SK-N-SH treated with all-trans-retinoic acid at 6 μM for 48 hours (cell line): Measurements from ENCODE around the gene SLC6A5.

Experiments
- ATAC-seq: fragments of 200-7000 bp; cut with Tn5 transposase; 3 replicates; pipeline ENCODE4 v1.9.1; 2020; ENCODE audit warnings: mild to moderate bottlenecking, moderate library complexity
- BACH2 ChIP-seq: fragments of 250-450 bp; sonication (Bioruptor Pico); IDR thresholded peaks from 2 replicates; pipeline ENCODE4 v1.9.0; 2021; ENCODE audit warnings: mild to moderate bottlenecking, borderline replicate concordance
- CREB5 ChIP-seq: fragments of 250-450 bp; sonication (Bioruptor Pico); IDR thresholded peaks from 2 replicates; pipeline ENCODE4 v1.5.1; 2020; ENCODE audit warnings: low read depth, mild to moderate bottlenecking, moderate library complexity
- CSDC2 ChIP-seq: fragments of 250-450 bp; sonication (Bioruptor Pico); IDR thresholded peaks from 2 replicates; pipeline ENCODE4 v1.5.0; 2020; ENCODE audit warnings: mild to moderate bottlenecking, moderate library complexity
- ESRRG ChIP-seq: fragments of 250-450 bp; sonication (Bioruptor Pico); IDR thresholded peaks from 2 replicates; pipeline ENCODE4 v1.6.1; 2021; ENCODE audit warnings: mild to moderate bottlenecking
- ISL1 ChIP-seq: fragments of 250-450 bp; sonication (Bioruptor Pico); IDR thresholded peaks from 2 replicates; pipeline ENCODE4 v2.1.2; 2022; ENCODE audit warnings: mild to moderate bottlenecking, moderate library complexity
- OSR1 ChIP-seq: fragments of 250-450 bp; sonication (Bioruptor Pico); IDR thresholded peaks from 2 replicates; pipeline ENCODE4 v1.8.0; 2022; ENCODE audit warnings: moderate library complexity, mild to moderate bottlenecking, inconsistent platforms
- PATZ1 ChIP-seq: fragments of 250-450 bp; sonication (Bioruptor Pico); IDR thresholded peaks from 2 replicates; pipeline ENCODE4 v1.8.0; 2020; ENCODE audit warnings: mild to moderate bottlenecking, moderate library complexity, borderline replicate concordance
- POU6F1 ChIP-seq: fragments of 250-450 bp; sonication (Bioruptor Pico); IDR thresholded peaks from 2 replicates; pipeline ENCODE4 v1.8.0; 2021; ENCODE audit warnings: low read depth, mild to moderate bottlenecking, moderate library complexity, borderline replicate concordance
- PPARA ChIP-seq: fragments of 250-450 bp; sonication (Bioruptor Pico); IDR thresholded peaks from 2 replicates; pipeline ENCODE4 v1.5.0; 2020; ENCODE audit warnings: mild to moderate bottlenecking, borderline replicate concordance
- RARB ChIP-seq: fragments of 250-450 bp; sonication (Bioruptor Pico); IDR thresholded peaks from 2 replicates; pipeline ENCODE4 v1.8.0; 2021; ENCODE audit warnings: mild to moderate bottlenecking, moderate library complexity
- SNAI2 ChIP-seq: fragments of 250-450 bp; sonication (Bioruptor Pico); IDR thresholded peaks from 2 replicates; pipeline ENCODE4 v1.5.0; 2020; ENCODE audit warnings: mild to moderate bottlenecking, moderate library complexity
- TCF4 ChIP-seq: fragments of 250-450 bp; sonication (Bioruptor Pico); IDR thresholded peaks from 2 replicates; pipeline ENCODE4 v1.8.0; 2021; ENCODE audit warnings: mild to moderate bottlenecking, moderate library complexity, borderline replicate concordance
- TOX ChIP-seq: fragments of 250-450 bp; sonication (Bioruptor Pico); IDR thresholded peaks from 2 replicates; pipeline ENCODE4 v1.8.0; 2021; ENCODE audit warnings: mild to moderate bottlenecking, moderate library complexity, borderline replicate concordance
- ZC3H10 ChIP-seq: fragments of 250-450 bp; sonication (Bioruptor Pico); IDR thresholded peaks from 2 replicates; pipeline ENCODE4 v1.5.1; 2021; ENCODE audit warnings: mild to moderate bottlenecking, moderate library complexity
- ZFP3 ChIP-seq: fragments of 250-450 bp; sonication (Bioruptor Pico); IDR thresholded peaks from 2 replicates; pipeline ENCODE4 v1.5.0; 2020; ENCODE audit warnings: mild to moderate bottlenecking, moderate library complexity
- ZFP30 ChIP-seq: fragments of 450-650 bp; formaldehyde crosslinking; IDR thresholded peaks from 2 replicates; pipeline ENCODE4 v1.5.0; 2022; ENCODE audit warnings: mild to moderate bottlenecking, moderate library complexity
- ZNF565 ChIP-seq: fragments of 450-650 bp; formaldehyde crosslinking; conservative IDR thresholded peaks from 2 replicates; pipeline ENCODE4 v1.5.0; 2020; ENCODE audit warnings: low read depth, mild to moderate bottlenecking, moderate library complexity
- ZNF70 ChIP-seq: fragments of 450-650 bp; formaldehyde crosslinking; IDR thresholded peaks from 2 replicates; pipeline ENCODE4 v1.5.0; 2020; ENCODE audit warnings: mild to moderate bottlenecking, moderate library complexity
- ZNF8 ChIP-seq: fragments of 450-650 bp; formaldehyde crosslinking; IDR thresholded peaks from 2 replicates; pipeline ENCODE4 v1.5.0; 2020; ENCODE audit warnings: mild to moderate bottlenecking, moderate library complexity
- TF ChIP-seq, protein P1 (sequence below): fragments of 250-450 bp; sonication (Bioruptor Pico); IDR thresholded peaks from 2 replicates; pipeline ENCODE4 v1.5.0; 2020; ENCODE audit warnings: mild to moderate bottlenecking, moderate library complexity

Gene SLC6A5

GRCh38 chr11:20612416-20612815 lies 13.0 kb downstream of the SLC6A5 start:
- ATAC-seq: no peak
- TF ChIP-seq ZFP30 (CRISPR knock-in tag) (no peak), TCF4 (CRISPR knock-in tag) (no peak)

DNA sequence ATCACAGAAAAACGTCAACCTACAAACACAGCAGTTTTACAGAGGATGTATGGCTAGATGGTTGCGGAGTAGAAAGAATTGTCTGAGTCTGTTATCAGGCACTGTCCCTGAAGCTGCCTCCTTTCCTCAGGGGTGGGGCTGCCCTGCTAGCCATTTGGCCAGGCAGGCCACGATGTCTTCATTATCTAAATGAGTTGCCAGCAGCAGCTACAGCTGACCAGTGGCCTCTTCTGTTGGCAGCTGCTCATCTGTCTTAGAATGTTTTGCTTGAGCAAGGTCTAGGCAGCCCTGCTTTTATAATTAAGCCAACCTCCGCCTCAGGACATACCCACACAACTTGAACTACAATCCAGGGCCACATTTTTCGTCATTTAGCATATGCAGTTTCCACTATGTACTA lies 17.5 kb downstream of the SLC6A5 start:
- TF ChIP-seq POU6F1 (CRISPR knock-in tag) (no peak), RARB (CRISPR knock-in tag) (no peak), CREB5 (no peak), TCF4 (CRISPR knock-in tag) (no peak), ZFP30 (CRISPR knock-in tag) (no peak), ZNF8 (CRISPR knock-in tag) (no peak), PATZ1 (no peak), ISL1 (no peak), BACH2 (CRISPR knock-in tag) (no peak), ZC3H10 (no peak), ESRRG (CRISPR knock-in tag) (no peak), ZNF565 (CRISPR knock-in tag) (no peak), SNAI2 (no peak)
- ATAC-seq: no peak; the same call in 2 of the 3 replicates

- TF ChIP-seq ZNF70 (CRISPR knock-in tag) (peak; percentile 88), TCF4 (CRISPR knock-in tag) (peak; percentile 72; the same call in 1 of the 2 replicates), ZFP30 (CRISPR knock-in tag) (no peak)
- TF ChIP-seq, protein P1, sequence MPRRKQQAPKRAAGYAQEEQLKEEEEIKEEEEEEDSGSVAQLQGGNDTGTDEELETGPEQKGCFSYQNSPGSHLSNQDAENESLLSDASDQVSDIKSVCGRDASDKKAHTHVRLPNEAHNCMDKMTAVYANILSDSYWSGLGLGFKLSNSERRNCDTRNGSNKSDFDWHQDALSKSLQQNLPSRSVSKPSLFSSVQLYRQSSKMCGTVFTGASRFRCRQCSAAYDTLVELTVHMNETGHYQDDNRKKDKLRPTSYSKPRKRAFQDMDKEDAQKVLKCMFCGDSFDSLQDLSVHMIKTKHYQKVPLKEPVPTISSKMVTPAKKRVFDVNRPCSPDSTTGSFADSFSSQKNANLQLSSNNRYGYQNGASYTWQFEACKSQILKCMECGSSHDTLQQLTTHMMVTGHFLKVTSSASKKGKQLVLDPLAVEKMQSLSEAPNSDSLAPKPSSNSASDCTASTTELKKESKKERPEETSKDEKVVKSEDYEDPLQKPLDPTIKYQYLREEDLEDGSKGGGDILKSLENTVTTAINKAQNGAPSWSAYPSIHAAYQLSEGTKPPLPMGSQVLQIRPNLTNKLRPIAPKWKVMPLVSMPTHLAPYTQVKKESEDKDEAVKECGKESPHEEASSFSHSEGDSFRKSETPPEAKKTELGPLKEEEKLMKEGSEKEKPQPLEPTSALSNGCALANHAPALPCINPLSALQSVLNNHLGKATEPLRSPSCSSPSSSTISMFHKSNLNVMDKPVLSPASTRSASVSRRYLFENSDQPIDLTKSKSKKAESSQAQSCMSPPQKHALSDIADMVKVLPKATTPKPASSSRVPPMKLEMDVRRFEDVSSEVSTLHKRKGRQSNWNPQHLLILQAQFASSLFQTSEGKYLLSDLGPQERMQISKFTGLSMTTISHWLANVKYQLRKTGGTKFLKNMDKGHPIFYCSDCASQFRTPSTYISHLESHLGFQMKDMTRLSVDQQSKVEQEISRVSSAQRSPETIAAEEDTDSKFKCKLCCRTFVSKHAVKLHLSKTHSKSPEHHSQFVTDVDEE (CRISPR knock-in tag): peak; percentile 81
Observed at GRCh38 chr11:20617346-20618005, 18.1 kb downstream of the SLC6A5 start.

GRCh38 chr11:20618083-20618482 lies 18.7 kb downstream of the SLC6A5 start:
- TF ChIP-seq TOX (no peak), CSDC2 (CRISPR knock-in tag) (no peak)
- ATAC-seq: no peak

More at GRCh38 chr11:20617346-20618005, 18.1 kb downstream of the SLC6A5 start:
- ATAC-seq: peak; percentile 61; the same call in 1 of the 3 replicates

DNA sequence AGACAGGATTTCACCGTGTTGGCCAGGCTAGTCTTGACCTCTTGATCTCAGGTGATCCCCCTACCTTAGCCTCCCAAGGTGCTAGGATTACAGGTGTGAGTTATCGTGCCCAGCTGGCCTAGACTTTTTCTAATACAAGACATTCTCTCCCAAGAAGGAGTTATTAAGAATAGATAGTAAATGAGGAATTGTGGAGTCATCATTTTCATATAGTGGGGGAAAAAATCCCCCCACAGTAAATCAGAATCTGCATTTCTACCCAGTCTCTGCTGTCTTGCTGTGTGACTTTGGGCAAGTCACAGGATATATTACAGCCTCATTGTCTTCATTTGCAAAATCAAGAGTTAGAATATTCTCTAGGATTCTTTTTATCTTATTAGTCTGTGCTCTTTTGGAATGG lies 21.6 kb downstream of the SLC6A5 start:
- TF ChIP-seq ZFP3 (no peak), BACH2 (CRISPR knock-in tag) (no peak), PPARA (CRISPR knock-in tag) (no peak), TCF4 (CRISPR knock-in tag) (no peak), SNAI2 (no peak), OSR1 (no peak)
- ATAC-seq: no peak
